GM23248 (cell line): ENCODE data around the gene FOLR1. TPM values are rescaled to one million over a fixed set of nuclear protein-coding genes. Genes with fewer than 3 reads are reported as not detected.
A peak's percentile ranks its signal among the peaks of the same experiment; 100 is the strongest.

ENCODE experiments used
- DNase-seq: peaks from one replicate; pipeline ENCODE4 v3.0.0-alpha.2; 2015
- H2AFZ ChIP-seq: fragments of 200-600 bp; sonication (generic); 2 replicates; pipeline ENCODE4 v1.6.1; 2016; ENCODE audit warnings: antibody characterized with exemption
- H3F3A ChIP-seq: fragments of 200-600 bp; sonication (generic); 2 replicates; pipeline ENCODE4 v1.6.1; 2016; ENCODE audit warnings: mild to moderate bottlenecking, antibody characterized with exemption, mixed run types; ENCODE audit not compliant: insufficient read depth
- H3K27ac ChIP-seq: fragments of 200-600 bp; sonication (generic); 2 replicates; pipeline ENCODE4 v1.5.1; 2016; ENCODE audit warnings: mild to moderate bottlenecking
- H3K27me3 ChIP-seq: fragments of 200-600 bp; sonication (generic); replicated peaks from 2 replicates; pipeline ENCODE4 v1.6.1; 2016; ENCODE audit warnings: mild to moderate bottlenecking; ENCODE audit not compliant: insufficient read depth
- H3K36me3 ChIP-seq: fragments of 200-600 bp; sonication (generic); 2 replicates; pipeline ENCODE4 v1.6.1; 2016; ENCODE audit warnings: low read depth, mild to moderate bottlenecking
- H3K4me1 ChIP-seq: fragments of 200-600 bp; sonication (generic); 2 replicates; pipeline ENCODE4 v1.6.1; 2016; ENCODE audit warnings: mild to moderate bottlenecking; ENCODE audit not compliant: insufficient read depth
- H3K4me2 ChIP-seq: fragments of 200-600 bp; sonication (generic); one replicate; pipeline ENCODE4 v1.6.1; 2016; ENCODE audit warnings: mild to moderate bottlenecking; ENCODE audit not compliant: unreplicated experiment
- H3K4me3 ChIP-seq: fragments of 200-600 bp; sonication (generic); 2 replicates; pipeline ENCODE4 v1.5.1; 2016; ENCODE audit warnings: mild to moderate bottlenecking
- H3K79me2 ChIP-seq: fragments of 200-600 bp; sonication (generic); 2 replicates; pipeline ENCODE4 v1.6.1; 2016; ENCODE audit warnings: mild to moderate bottlenecking; ENCODE audit not compliant: insufficient read depth
- H3K9ac ChIP-seq: fragments of 200-600 bp; sonication (generic); 2 replicates; pipeline ENCODE4 v1.6.1; 2016; ENCODE audit warnings: mild to moderate bottlenecking
- H3K9me2 ChIP-seq: fragments of 200-600 bp; sonication (generic); 2 replicates; pipeline ENCODE4 v1.6.1; 2016; ENCODE audit warnings: mixed run types, mild to moderate bottlenecking, moderate library complexity; ENCODE audit not compliant: insufficient read depth
- H3K9me3 ChIP-seq: fragments of 200-600 bp; sonication (generic); one replicate; pipeline ENCODE4 v1.6.1; 2017; ENCODE audit warnings: low read depth
- H4K20me1 ChIP-seq: fragments of 200-600 bp; sonication (generic); 2 replicates; pipeline ENCODE4 v1.6.0; 2016; ENCODE audit not compliant: insufficient read depth
- EZH2 ChIP-seq: fragments of 200-600 bp; sonication (generic); IDR thresholded peaks from 2 replicates; pipeline ENCODE4 v1.6.1; 2018; ENCODE audit warnings: antibody characterized with exemption, mild to moderate bottlenecking; ENCODE audit not compliant: insufficient read depth, poor library complexity, severe bottlenecking
- EZH2phosphoT487 ChIP-seq: fragments of 200-600 bp; sonication (generic); IDR thresholded peaks from 2 replicates; pipeline ENCODE4 v1.6.1; 2018; ENCODE audit warnings: antibody characterized with exemption, moderate library complexity, mild to moderate bottlenecking, low read depth; ENCODE audit not compliant: insufficient read depth
- WGBS, 2 experiments: methylation state at CpG; one replicate each; pipeline ENCODE4 v1.1.6; 2015 to 2017; ENCODE audit warnings: low lambda C conversion rate in 2 of 2, low coverage in 1 of 2; ENCODE audit errors: missing lambda C conversion rate in 2 of 2; 5-methylcytosine and 5-hydroxymethylcytosine counted together
- in situ Hi-C: fragments of 300-500 bp; cut with MboI; formaldehyde crosslinking; loops from 2 replicates; pipeline ENCODE4 v1.15.0; 2020
- polyA plus RNA-seq: library from polyadenylated mRNA; unstranded; fragments of >200 nt; fragmentation: Nextera tagmentation; extraction: Ambion mirVana; gene quantifications from 2 replicates; pipeline ENCODE4 v1.2.1, GENCODE V29; 2016
- total RNA-seq: library from RNA; depleted of rRNA; stranded (reverse); fragments of >200 nt; shearing (Covaris generic); gene quantifications from 2 replicates; pipeline ENCODE4 v1.2.3, GENCODE V29; 2014

Gene FOLR1
- total and polyA plus RNA-seq, 2 experiments from 2014 or later = 0.24 TPM; not detected in 1

- WGBS, 2 experiments = 86 to 87% methylated on average over 18 to 22 of the region's 22 CpGs
- peaks cover 9% of the 10 kb centered on the region; the same call in 1 of the 2 replicates for H3K36me3 ChIP-seq
- H3K27me3 ChIP-seq = peaks cover 7% of the 10 kb centered on the region; the same call in 1 of the 2 replicates
- peaks cover 42% of the 10 kb centered on the region for H3F3A ChIP-seq
- H3K4me3 ChIP-seq = no peak overlapping the region
- no peaks in the 10 kb centered on the region; the same call in 1 of the 2 replicates for H3K79me2 ChIP-seq
- in situ Hi-C loops = no loop called here
- no peak overlapping the region for H2AFZ ChIP-seq
- no peaks in the 10 kb centered on the region for H3K9me3 ChIP-seq
- no peaks in the 10 kb centered on the region for H4K20me1 ChIP-seq
- no peak overlapping the region for H3K4me2 ChIP-seq
- TF ChIP-seq EZH2phosphoT487 (no peak), EZH2 (no peak)
- no peak for DNase-seq
- H3K9me2 ChIP-seq = no peaks in the 10 kb centered on the region
- H3K27ac ChIP-seq = no peak overlapping the region
- no peaks in the 10 kb centered on the region for H3K4me1 ChIP-seq
- no peak overlapping the region for H3K9ac ChIP-seq
Observed at GRCh38 chr11:72237112-72237931, 45.4 kb downstream of the FOLR1 start.

- Histone ChIP-seq H3F3A (peaks cover 40% of the 10 kb centered on the region), H2AFZ (no peak overlapping the region), H3K4me2 (no peak overlapping the region), H3K27ac (no peak overlapping the region), H3K4me1 (no peaks in the 10 kb centered on the region), H3K4me3 (no peak overlapping the region), H3K9me3 (no peaks in the 10 kb centered on the region), H3K27me3 (peaks cover 14% of the 10 kb centered on the region), H3K9ac (no peak overlapping the region), H3K9me2 (no peaks in the 10 kb centered on the region), H4K20me1 (no peaks in the 10 kb centered on the region), H3K36me3 (peaks cover 9% of the 10 kb centered on the region; the same call in 1 of the 2 replicates), H3K79me2 (no peaks in the 10 kb centered on the region; the same call in 1 of the 2 replicates)
- DNase-seq = peak; percentile 84
- TF ChIP-seq EZH2phosphoT487 (no peak), EZH2 (no peak)
- WGBS, 2 experiments = 50 to 75% methylated on average over 7 to 16 of the region's 16 CpGs
- in situ Hi-C loops = no loop called here
Observed at GRCh38 chr11:72238040-72238450, 46.1 kb downstream of the FOLR1 start.

- Histone ChIP-seq H3K27me3 (peaks cover 20% of the 10 kb centered on the region), H2AFZ (no peak overlapping the region), H3K79me2 (no peaks in the 10 kb centered on the region), H3K4me3 (no peak overlapping the region), H3K9me2 (no peaks in the 10 kb centered on the region), H3K9me3 (no peaks in the 10 kb centered on the region), H3F3A (peaks cover 33% of the 10 kb centered on the region), H3K4me1 (no peaks in the 10 kb centered on the region), H3K4me2 (no peak overlapping the region), H3K36me3 (peaks cover 9% of the 10 kb centered on the region; the same call in 1 of the 2 replicates), H4K20me1 (no peaks in the 10 kb centered on the region), H3K27ac (no peak overlapping the region), H3K9ac (peak overlapping the region; percentile 46; the same call in 1 of the 2 replicates)
- DNase-seq = no peak
- in situ Hi-C loops = no loop called here
- no peak for TF ChIP-seq EZH2phosphoT487
- no peak for TF ChIP-seq EZH2
- WGBS, 2 experiments = 80 to 82% methylated on average over 21 to 28 of the region's 28 CpGs
Observed at GRCh38 chr11:72238492-72239312, 46.8 kb downstream of the FOLR1 start.

GRCh38 chr11:72239313-72239848 is 47.4 kb downstream of the FOLR1 start:
- H3K27me3 ChIP-seq = peaks cover 24% of the 10 kb centered on the region
- peak; percentile 75 for DNase-seq
- H2AFZ ChIP-seq = 0 out of 2 replicates have a peak overlapping the region, but pooled peaks have one; percentile 15
- H3K79me2 ChIP-seq = no peaks in the 10 kb centered on the region
- H3F3A ChIP-seq = peaks cover 27% of the 10 kb centered on the region
- H3K4me2 ChIP-seq = peak overlapping the region; percentile 73
- TF ChIP-seq EZH2 = no peak
- WGBS, 2 experiments = 6 to 16% methylated on average over 15 to 24 of the region's 25 CpGs
- no peaks in the 10 kb centered on the region for H3K9me3 ChIP-seq
- H3K9ac ChIP-seq = peak overlapping the region; percentile 46
- no peaks in the 10 kb centered on the region for H3K4me1 ChIP-seq
- no peaks in the 10 kb centered on the region for H3K9me2 ChIP-seq
- peaks cover 9% of the 10 kb centered on the region; the same call in 1 of the 2 replicates for H3K36me3 ChIP-seq
- H4K20me1 ChIP-seq = no peaks in the 10 kb centered on the region
- no peak overlapping the region for H3K27ac ChIP-seq
- H3K4me3 ChIP-seq = peak overlapping the region; percentile 52
- in situ Hi-C loops = no loop called here
